Fibroblast of pulmonary artery (primary cell): ENCODE results near the gene ADAMTS3.

Experiments
- DNase-seq: peaks from one replicate; pipeline ENCODE4 v3.0.0-alpha.2; 2010; ENCODE audit warnings: low read depth
- H3K4me3 ChIP-seq: replicated peaks from 2 replicates; pipeline ENCODE4 v1.5.1; 2011; ENCODE audit warnings: low read depth, mild to moderate bottlenecking, control low read depth, low read length, moderate library complexity
- CTCF ChIP-seq: IDR thresholded peaks from 2 replicates; pipeline ENCODE4 v1.5.1; 2011; ENCODE audit warnings: mild to moderate bottlenecking, control low read depth, low read length, inconsistent platforms; ENCODE audit errors: missing control alignments

ADAMTS3 gene

GRCh38 chr4:72348701-72349100 is 220.3 kb downstream of the ADAMTS3 start:
- no peak for TF ChIP-seq CTCF
- H3K4me3 ChIP-seq: no peak overlapping the region
- no peak for DNase-seq

- no peak overlapping the region for H3K4me3 ChIP-seq
- no peak for DNase-seq
- no peak for TF ChIP-seq CTCF
Observed at GRCh38 chr4:72344418-72344817, 224.6 kb downstream of the ADAMTS3 start.

- H3K4me3 ChIP-seq: no peak overlapping the region
- no peak for DNase-seq
- TF ChIP-seq CTCF: no peak
Observed at GRCh38 chr4:72341432-72341820, 227.6 kb downstream of the ADAMTS3 start.

GRCh38 chr4:72340803-72341431 is 228.1 kb downstream of the ADAMTS3 start:
- no peak for DNase-seq
- no peak overlapping the region for H3K4me3 ChIP-seq
- TF ChIP-seq CTCF: no peak

GRCh38 chr4:72338060-72338459 is 231.0 kb downstream of the ADAMTS3 start:
- no peak for TF ChIP-seq CTCF
- no peak overlapping the region for H3K4me3 ChIP-seq
- no peak for DNase-seq

GRCh38 chr4:72330381-72330780 is 238.6 kb downstream of the ADAMTS3 start:
- no peak for DNase-seq
- no peak for TF ChIP-seq CTCF
- no peak overlapping the region for H3K4me3 ChIP-seq

GRCh38 chr4:72326692-72327632 is 242.1 kb downstream of the ADAMTS3 start:
- peak; percentile 61 for TF ChIP-seq CTCF

More at GRCh38 chr4:72326692-72327632, 242.1 kb downstream of the ADAMTS3 start:
- peak; percentile 66 for DNase-seq
- H3K4me3 ChIP-seq: no peak overlapping the region
